B cell (primary cell): ENCODE measurements around the gene KCND2.

ENCODE experiments used
- EZH2 ChIP-seq: IDR thresholded peaks from 2 replicates; pipeline ENCODE4 v1.6.1; 2012; ENCODE audit warnings: borderline replicate concordance, low read depth, mild to moderate bottlenecking, moderate library complexity, low read length; ENCODE audit not compliant: insufficient read depth, poor library complexity, severe bottlenecking
- TF ChIP-seq, protein P1 (sequence below): fragments of 200-600 bp; IDR thresholded peaks from one replicate; pipeline ENCODE4 v1.8.0; 2022; ENCODE audit warnings: antibody characterized with exemption, mild to moderate bottlenecking

DNA sequence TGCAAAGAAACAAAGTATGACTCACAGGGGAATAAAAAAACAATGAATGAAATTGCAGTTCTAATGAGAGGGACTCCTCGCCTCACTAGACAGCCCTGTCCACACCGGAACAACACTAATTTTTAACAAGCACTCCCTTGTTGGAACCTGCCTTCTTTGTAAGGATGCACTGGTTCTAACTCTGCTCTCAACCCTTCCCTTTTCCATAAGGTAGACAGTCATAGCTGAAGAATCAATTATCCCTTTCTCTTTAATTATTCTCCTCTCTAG, 519.8 kb downstream of the KCND2 start:
- TF ChIP-seq, protein P1, sequence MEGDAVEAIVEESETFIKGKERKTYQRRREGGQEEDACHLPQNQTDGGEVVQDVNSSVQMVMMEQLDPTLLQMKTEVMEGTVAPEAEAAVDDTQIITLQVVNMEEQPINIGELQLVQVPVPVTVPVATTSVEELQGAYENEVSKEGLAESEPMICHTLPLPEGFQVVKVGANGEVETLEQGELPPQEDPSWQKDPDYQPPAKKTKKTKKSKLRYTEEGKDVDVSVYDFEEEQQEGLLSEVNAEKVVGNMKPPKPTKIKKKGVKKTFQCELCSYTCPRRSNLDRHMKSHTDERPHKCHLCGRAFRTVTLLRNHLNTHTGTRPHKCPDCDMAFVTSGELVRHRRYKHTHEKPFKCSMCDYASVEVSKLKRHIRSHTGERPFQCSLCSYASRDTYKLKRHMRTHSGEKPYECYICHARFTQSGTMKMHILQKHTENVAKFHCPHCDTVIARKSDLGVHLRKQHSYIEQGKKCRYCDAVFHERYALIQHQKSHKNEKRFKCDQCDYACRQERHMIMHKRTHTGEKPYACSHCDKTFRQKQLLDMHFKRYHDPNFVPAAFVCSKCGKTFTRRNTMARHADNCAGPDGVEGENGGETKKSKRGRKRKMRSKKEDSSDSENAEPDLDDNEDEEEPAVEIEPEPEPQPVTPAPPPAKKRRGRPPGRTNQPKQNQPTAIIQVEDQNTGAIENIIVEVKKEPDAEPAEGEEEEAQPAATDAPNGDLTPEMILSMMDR = no peak
- no peak for TF ChIP-seq EZH2
